A673 (cell line): Measurements from ENCODE around the gene ZNF511.

Experiments
- CTCF ChIP-seq: fragments of 300-800, 200-600 bp; sonication (generic); conservative IDR thresholded peaks from 2 replicates; pipeline ENCODE4 v1.5.1; 2017; ENCODE audit warnings: low read depth, mild to moderate bottlenecking, antibody characterized with exemption, low read length, moderate library complexity, mixed read lengths
- EZH2 ChIP-seq: fragments of 200-600 bp; sonication (generic); IDR thresholded peaks from 2 replicates; pipeline ENCODE4 v1.6.1; 2017; ENCODE audit warnings: borderline replicate concordance, low read depth, mild to moderate bottlenecking, mixed read lengths, antibody characterized with exemption, low read length; ENCODE audit not compliant: poor library complexity, severe bottlenecking

GRCh38 chr10:133335246-133336117 is 26.8 kb downstream of the ZNF511 start:
- no peak for TF ChIP-seq CTCF
- no peak for TF ChIP-seq EZH2
